ENCODE results near the gene GON7. TPM values are rescaled to one million over a fixed set of nuclear protein-coding genes. Genes with fewer than 3 reads are reported as not detected.
"Not testable (repeated sequence)": the region's sequence is repeated elsewhere in the genome, so short reads cannot be mapped to it uniquely, and the experiment has no call there.

The GON7 gene
- total RNA-seq, 1 experiment from 2014 or later, result 28.6 TPM

DNA sequence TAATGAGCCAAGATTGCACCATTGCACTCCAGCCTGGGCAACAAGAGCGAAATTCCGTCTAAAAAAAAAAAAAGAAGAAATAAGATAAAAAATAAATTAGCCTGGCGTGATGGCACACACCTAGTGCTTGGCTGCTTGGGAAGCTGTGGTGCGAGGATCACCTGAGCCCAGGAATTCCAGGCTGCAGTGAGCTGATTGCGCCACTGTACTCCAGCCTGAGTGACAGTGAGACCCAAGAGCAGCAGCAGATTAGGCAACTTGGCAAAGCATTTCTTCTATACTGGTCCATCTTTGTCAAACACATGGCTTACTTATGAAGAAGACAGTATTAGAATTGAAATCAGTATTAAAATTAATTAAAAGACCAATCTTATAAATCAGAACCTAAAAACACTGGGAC lies 6.3 kb downstream of the GON7 start:
- DNase-seq (ENCODE audit: low read depth), result no peak

DNA sequence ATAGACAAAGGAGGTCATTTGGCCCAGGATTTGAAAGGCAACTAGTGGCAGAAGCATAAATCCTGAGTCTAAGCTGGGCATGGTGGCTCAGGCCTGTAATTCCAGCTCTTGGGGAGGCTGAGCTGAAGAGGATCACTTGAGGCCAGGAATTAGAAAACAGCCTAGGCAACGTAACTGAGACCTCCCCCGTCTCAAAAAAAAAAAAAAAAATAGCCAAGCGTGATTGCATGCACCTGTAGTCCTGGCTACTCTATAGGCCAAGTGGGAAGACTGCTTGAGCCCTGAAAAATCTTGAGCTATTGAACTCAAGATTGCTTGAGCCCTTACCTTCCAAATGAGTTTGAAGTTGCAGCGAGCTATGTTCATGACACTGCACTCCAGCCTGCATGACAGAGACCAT lies 7.8 kb downstream of the GON7 start:
- DNase-seq (ENCODE audit: low read depth), result no peak

DNA sequence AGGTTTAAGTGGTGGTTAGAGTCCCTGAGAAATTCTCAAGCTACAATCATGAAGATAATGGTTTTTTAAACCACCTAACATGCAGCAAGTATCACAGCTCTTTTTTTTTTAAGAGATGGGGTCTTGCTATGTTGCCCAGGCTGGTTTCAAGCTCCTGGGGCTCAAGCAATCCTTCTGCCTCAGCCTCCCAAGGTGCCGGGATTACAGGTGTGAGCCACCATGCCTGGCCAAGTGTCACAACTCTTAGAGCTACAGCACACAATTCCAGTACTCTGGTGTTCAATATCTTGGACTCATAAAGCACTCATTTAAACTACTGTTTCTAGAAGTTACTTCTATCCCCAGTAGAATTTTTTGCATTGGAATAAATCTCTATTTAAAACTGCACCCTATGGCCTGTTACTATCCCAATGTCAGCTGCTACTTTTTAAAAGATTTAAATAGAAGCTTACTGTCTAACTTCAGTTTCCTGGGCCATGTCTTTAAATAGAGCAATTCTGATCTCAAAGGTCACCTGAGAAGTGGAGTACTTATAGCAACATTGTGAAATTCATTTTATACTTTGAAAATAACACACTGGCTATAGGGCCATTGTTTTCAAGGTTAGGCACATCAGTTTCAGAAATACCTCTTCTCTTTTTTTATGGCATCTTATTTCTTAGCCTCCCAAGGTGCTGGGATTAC lies 11.4 kb downstream of the GON7 start:
- no peak for DNase-seq (ENCODE audit: low read depth)

DNA sequence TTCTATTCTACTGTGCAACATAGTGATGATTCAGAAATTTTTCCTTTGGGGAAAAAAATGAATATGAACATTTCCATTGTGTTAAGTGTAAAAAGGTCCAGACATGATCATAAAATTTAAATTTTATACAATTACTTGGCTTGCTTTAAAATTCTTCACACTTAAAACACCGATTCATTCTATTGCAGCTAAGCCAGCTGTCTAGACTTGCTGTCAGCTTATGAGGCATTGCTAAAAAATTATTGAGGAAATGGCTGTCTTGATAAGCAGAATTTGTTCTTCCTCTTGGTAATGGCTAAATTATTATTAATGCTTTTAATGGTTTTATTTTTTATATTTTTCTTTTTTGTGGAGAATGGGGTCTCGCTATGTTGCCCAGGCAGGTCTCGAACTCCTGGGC lies 19.9 kb downstream of the GON7 start:
- DNase-seq (ENCODE audit: low read depth), result no peak

DNA sequence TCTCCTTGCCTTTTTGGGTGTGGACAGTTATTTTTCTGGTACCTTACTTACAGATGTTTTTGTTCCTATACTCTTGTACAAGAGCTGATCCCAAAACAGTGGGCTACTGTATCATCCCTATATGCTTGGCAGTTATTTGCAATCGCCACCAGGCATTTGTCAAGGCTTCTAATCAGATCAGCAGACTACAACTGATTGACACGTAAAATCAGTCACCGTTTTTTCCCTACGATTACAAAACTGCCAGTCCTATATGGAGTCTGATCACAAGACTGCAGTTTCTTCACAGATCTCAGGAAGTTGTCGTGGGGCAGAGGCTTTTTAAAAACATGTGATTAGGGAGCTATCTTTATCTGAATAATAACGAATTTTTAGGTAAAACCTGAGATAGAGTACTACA lies 20.4 kb downstream of the GON7 start:
- DNase-seq (ENCODE audit: low read depth), result no peak

DNA sequence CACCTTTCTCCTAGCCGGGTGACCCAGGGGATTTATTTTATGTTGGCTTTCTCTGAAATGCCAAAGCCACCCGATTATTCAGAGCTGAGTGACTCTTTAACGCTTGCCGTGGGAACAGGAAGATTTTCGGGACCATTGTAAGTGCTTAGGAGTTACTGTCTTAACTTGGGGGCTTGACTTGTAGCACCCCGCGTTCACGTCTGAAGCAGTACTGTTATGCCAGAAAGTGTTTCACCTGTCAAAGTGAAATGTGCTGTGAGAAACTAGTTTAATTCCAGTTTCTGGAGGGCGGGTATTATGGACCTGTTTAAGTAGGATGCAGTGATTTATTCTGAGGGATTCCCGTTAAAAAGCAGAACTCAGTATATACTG lies 21.5 kb downstream of the GON7 start:
- no peak for DNase-seq (ENCODE audit: low read depth)

DNA sequence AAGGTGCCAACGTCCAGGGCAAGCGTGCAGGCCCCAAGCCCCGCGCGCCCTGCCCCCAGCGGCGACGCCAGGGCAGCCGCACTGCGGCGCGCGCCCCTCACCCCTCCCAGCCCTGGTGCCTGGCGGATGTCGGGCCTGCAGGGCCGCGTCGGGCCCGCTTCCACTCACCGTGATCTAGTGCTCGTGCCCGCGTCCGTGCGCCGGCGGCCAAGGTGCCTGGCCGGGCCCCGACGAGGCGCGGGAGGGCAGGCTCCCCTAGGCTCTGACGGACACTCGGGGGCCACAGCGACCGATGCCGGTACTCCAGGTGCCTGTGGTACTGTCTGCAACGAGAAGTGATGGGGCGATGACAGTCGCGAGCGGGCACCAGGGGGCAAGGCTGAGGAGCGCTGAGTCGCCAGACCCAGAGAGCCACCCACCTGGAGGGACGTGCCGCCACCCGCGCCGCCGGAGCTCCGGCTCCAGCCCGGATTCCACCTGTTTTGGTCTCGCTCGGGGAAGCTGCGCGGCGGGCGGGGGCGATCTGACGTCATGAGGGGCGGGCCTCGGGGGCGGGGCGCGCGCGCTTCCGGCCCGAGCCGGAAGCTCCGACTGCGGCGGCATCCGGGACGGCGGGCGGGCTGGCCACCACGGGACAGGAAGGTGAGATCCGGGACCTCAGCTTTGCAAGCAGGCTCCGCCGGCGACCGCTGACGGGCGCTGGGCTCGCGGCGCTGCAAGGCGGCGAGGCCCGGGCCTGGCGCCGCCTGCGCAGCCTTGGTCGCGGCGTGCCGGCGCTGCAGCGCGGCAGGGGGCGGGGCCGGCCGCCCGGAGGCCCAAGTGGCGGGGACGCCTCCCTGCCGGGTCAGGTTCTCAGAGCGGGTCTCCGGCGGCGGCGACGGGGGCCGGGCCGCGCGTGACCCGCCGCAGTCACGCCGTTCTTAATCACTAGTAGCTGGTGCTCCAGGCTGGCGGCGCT lies 22.2 kb downstream of the GON7 start, which contains the start of the genes LYSET and MOAP1:
Gene LYSET (plus strand): TSS at position 927 of the 958 bp plus-strand sequence. CDS start 89 bp downstream, outside the sequence.
Gene MOAP1 (minus strand): TSS at position 507 of the 958 bp plus-strand sequence. CDS start 655 bp downstream, outside the sequence.
- peak; percentile 75 for DNase-seq (ENCODE audit: low read depth)

DNA sequence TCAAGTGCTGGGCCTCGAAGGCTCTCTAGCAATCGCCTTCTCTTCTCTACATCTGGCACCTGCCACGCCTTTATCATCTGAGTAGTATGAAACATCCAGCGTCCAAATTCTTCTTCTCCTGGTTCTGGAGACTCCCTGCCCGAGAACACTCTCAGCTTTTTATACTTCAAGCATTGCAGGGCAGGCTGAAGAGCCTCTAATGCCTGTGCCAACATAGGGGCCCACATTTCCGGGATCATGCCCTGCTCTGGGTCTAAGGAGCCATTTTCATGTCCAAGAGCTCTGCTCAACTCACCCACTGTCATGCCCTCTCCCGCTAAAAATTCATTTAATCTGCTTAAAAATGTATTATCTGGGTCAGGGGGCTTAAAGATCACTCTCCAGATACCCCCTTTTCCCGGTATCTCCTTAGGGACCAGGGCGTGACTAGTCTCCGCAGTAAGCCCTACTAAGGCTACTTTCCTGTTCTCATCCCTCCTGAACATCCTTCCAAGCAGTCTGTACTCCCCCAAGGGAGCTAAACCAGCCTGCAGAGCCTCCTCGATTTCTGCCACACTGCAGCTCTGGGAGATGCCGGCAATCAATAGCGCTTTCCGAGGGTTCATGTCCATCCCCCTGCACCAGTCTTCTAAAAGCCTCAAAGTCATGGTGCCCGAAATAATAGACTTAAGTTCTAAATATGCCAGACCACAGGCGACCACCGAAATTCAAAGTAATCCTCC lies 23.1 kb downstream of the GON7 start:
- no peak for DNase-seq (ENCODE audit: low read depth)

DNA sequence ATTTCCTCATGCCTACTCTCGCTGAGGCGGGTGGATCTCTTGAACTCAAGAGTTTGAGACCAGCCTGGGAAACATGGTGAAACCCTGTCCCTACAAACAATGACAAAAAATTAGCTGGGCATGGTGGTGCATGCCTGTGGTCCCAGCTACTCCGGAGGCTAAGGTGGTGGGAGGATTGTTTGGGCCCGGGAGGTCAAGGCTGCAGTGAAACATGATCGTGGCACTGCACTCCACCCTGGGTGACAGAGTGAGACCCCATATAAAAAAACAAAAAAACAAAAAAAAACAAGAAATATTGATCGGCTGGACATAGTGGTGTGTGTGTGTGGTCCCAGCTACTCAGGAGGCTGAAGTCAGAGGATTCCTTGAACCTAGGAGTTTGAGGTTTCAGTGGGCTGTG lies 31.4 kb downstream of the GON7 start:
- no peak for DNase-seq (ENCODE audit: low read depth)

DNA sequence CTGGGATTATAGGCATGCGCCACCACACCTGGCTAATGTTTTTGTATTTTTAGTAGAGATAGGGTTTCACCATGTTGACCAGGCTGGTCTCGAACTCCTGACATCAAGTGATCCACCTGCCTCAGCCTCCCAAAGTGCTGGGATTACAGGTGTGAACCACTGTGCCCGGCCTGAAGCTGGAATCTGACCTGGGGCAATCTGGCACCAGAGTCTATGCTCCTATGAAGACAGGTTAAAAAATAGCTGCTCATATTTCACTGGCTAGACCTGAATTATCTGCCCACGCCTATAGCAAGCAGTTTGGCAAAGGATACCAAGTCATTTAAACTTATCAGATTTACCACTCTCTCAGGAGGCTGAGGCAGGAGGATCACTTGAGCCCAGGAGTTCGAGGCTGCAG lies 32.1 kb downstream of the GON7 start:
- DNase-seq (ENCODE audit: low read depth), result not testable (repeated sequence)

DNA sequence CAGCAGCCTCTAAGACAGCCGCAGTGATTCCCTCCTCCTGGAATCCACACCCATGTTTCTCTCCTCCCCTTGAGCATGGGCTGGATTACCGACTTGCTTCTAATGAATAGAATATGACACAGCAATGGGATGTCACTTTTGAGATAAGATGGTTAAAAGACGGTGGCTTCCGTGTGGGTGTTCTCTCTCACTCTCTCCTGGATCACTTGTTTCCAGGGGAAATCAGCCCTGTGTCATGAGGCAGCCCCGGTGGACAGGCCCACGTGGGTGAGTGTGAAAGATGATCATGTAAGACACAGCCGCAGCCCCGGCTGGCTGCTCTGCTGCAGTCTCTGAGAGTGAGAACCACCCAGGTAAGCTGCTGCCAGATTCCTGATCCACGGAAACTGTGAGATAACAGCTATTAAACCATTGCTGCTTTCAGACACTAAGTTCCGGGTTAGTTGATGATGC lies 32.9 kb downstream of the GON7 start:
- DNase-seq (ENCODE audit: low read depth), result peak; percentile 6

DNA sequence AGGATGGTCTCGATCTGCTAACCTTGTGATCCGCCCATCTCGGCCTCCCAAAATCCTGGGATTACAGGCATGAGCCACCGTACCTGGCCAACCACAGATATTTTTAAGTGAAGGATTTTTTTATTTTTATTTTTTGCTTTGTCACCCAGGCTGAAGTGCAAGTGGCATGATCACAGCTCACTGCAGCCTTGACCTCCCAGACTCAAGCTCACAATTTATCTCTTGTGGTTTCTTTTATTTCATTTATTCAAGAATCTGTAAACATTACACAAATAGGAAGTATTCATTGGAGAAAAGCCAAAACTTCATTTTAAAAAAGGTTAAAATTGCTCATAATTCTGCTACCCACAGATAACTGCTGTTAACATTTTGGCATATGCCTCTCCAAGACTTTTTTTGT lies 35.5 kb downstream of the GON7 start:
- no peak for DNase-seq (ENCODE audit: low read depth)

DNA sequence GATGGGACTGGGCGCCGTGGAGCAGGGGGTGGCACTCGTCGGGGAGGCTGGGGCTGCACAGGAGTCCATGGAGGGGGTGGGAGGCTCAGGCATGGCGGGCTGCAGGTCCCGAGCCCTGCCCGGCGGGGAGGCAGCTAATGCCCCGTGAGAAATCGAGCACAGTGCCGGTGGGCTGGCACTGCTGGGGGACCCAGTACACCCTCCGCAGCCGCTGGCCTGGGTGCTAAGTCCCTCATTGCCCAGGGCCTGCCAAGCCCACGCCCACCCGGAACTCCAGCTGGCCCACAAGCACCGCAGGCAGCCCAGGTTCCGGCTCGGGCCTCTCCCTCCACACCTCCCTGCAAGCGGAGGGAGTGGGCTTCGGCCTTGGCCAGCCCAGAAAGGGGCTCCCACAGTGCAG lies 36.7 kb downstream of the GON7 start:
- DNase-seq (ENCODE audit: low read depth), result not testable (repeated sequence)

DNA sequence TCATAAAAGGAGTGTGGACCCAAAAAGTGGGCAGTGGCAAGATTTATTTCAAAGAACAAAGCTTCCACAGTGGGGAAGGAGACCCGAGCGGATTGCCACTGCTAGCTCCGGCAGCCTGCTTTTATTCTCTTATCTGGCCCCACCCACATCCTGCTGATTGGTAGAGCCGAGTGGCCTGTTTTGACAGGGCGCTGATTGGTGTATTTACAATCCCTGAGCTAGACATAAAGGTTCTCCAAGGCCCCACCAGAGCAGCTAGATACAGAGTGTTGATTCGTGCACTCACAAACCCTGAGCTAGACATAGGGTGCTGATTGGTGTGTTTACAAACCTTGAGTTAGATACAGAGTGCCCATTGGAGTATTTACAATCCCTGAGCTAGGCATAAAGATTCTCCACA lies 37.2 kb downstream of the GON7 start:
- not testable (repeated sequence) for DNase-seq (ENCODE audit: low read depth)

DNA sequence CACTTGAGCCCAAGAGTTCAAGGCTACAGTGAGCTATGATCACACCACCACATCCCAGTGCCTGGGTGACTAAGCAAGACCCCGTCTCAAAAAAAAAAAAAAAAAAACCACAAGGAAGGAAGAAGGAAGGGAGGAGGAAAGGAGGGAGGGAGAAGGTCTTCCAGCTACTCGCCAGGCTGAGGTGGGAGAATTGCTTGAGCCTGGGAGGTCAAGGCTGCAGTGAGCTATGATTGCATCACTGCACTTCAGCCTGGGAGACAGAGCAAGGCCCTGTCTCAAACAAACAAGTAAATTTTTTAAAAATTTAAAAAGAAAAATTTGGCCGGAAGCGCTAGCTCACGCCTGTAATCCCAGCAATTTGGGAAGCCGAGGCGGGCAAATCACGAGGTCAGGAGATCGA lies 38.3 kb downstream of the GON7 start:
- DNase-seq (ENCODE audit: low read depth), result not testable (repeated sequence)

DNA sequence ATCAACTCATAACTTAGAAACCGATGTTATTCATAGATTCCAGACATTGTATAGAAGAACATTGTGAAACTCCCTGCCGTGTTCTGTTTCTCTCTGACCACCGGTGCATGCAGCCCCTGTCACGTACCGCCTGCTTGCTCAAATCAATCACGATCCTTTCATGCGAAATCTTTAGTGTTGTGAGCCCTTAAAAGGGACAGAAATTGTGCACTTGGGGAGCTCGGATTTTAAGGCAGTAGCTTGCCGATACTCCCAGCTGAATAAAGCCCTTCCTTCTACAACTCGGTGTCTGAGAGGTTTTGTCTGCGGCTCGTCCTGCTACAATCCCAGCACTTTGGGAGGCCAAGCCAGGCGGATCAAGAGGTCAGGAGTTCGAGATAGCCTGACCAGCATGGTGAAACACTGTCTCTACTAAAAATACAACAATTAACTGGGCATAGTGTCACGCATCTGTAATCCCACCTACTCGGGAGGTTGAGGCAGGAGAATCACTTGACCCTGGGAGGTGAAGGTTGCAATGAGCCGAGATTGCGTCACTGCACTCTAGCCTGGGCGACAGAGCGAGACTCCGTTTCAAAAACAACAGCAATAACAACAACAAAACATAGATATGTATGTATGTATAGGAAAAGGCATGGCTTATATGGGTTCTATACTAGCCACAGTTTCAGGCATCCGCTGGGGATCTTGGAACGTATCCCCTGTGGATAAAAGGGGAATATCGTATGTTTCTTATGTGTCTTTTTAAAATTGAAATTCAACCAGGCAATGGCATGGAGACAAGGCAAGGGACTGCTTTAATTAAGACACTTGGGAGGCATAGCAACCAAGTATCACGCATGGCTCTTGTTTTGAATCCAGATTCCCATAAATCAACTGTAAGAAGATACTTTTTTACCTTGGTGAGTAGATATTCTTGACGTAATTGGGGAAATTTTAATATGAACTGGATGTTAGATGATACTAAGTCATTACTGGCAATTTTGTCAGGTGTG lies 41.3 kb downstream of the GON7 start:
- not testable (repeated sequence) for DNase-seq (ENCODE audit: low read depth)

DNA sequence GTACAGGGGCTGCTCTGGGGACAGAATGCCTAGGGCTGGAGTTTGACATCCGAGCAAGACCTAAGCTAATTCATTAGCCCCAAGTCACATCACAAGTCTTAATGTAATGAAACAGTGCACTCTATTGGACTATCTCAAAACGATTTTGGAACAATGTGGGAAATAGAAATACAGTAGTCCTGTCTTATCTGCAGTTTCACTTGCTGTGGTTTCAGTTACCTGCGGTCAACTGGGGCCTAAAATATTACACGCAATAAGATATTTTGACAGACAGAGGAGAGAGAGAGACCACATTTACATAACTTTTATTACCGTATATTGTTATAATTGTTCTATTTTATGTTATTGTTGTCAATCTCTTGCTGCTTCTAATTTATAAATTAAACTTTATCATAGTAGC lies 43.3 kb downstream of the GON7 start:
- DNase-seq (ENCODE audit: low read depth), result no peak

DNA sequence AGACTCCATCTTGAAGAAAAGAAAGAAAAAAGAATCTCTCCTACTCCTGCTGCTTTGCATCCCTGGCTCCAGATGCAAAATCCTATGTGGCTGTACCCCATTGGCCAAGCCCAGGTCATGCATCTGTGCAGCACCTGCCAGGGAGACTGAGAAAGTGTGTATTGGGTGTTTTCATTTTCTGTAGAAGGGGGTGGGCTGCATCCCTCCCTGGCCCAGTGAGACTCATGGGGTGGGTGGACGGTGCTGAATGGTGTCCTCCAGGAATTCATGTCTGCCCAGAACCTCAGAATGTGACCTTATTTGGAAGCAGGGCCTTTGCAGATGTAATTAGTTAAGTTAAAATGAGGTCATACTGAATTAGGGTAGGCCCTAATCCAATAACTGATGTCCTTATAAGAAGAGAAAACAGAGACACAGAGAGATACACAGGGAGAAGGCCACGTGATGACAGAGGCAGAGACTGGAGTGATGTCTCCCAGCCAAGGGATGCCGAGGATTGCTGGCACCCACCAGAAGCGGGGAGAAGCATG lies 45.4 kb downstream of the GON7 start:
- DNase-seq (ENCODE audit: low read depth), result no peak

DNA sequence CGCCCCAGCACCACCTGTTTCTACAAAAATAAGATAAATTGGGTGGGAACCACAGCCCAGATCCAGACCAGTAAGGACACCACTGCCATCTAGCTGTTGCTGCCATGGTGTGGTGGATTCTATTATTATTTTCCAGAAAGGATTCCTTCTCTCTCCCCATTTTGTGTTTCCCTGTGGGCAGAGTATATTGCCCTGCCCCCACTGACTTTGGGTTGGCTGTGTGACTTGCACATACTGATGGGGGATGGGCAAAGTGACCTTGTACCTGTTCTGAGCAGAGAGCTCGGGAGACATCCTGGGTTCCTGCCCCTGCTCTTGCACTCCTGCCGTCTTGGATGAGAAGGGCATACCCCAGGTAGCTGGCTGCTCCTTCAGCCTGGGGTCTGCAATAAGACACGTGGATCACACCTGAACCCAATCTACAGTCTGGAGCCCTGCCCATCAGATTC lies 46.5 kb downstream of the GON7 start:
- peak; percentile 6 for DNase-seq (ENCODE audit: low read depth)

All from LHCN-M2 (cell line).